22Rv1 (cell line): ENCODE results near the gene GGN.

Experiments
- ZFX ChIP-seq: fragments of 450-650 bp; IDR thresholded peaks from 2 replicates; pipeline ENCODE4 v1.6.1; 2017; ENCODE audit warnings: antibody characterized with exemption, borderline replicate concordance
- TF ChIP-seq, protein P1 (sequence below): fragments of 450-650 bp; IDR thresholded peaks from 2 replicates; pipeline ENCODE4 v1.5.1; 2017; ENCODE audit warnings: mild to moderate bottlenecking

GRCh38 chr19:38375098-38375493 is 12.7 kb downstream of the GGN start:
- TF ChIP-seq, protein P1, sequence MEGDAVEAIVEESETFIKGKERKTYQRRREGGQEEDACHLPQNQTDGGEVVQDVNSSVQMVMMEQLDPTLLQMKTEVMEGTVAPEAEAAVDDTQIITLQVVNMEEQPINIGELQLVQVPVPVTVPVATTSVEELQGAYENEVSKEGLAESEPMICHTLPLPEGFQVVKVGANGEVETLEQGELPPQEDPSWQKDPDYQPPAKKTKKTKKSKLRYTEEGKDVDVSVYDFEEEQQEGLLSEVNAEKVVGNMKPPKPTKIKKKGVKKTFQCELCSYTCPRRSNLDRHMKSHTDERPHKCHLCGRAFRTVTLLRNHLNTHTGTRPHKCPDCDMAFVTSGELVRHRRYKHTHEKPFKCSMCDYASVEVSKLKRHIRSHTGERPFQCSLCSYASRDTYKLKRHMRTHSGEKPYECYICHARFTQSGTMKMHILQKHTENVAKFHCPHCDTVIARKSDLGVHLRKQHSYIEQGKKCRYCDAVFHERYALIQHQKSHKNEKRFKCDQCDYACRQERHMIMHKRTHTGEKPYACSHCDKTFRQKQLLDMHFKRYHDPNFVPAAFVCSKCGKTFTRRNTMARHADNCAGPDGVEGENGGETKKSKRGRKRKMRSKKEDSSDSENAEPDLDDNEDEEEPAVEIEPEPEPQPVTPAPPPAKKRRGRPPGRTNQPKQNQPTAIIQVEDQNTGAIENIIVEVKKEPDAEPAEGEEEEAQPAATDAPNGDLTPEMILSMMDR = no peak
- no peak for TF ChIP-seq ZFX
